GM12891 (cell line): Measurements from ENCODE around the gene DCDC2C.
A peak's percentile ranks its signal among the peaks of the same experiment; 100 is the strongest.

Source experiments
- DNase-seq: peaks from one replicate; pipeline ENCODE4 v3.0.0; 2011; ENCODE audit warnings: low spot score; ENCODE audit not compliant: insufficient read length
- FAIRE-seq: peaks from 2 replicates; lab custom pipeline; 2011; peaks lifted over from hg19 to GRCh38; lab: Jason Lieb, UNC
- PAX5 ChIP-seq: IDR thresholded peaks from 2 replicates; pipeline ENCODE4 v1.6.1; 2011; ENCODE audit warnings: low read length, moderate library complexity, mild to moderate bottlenecking; ENCODE audit not compliant: insufficient read depth, severe bottlenecking
- POLR2A ChIP-seq: IDR thresholded peaks from 2 replicates; pipeline ENCODE4 v1.6.1; 2011; ENCODE audit warnings: low read depth, low read length, control low read depth
- POLR2AphosphoS5 ChIP-seq: IDR thresholded peaks from 2 replicates; pipeline ENCODE4 v1.6.1; 2011; ENCODE audit warnings: low read depth, low read length, control low read depth
- POU2F2 ChIP-seq: IDR thresholded peaks from 2 replicates; pipeline ENCODE4 v1.6.1; 2011; ENCODE audit warnings: low read depth, mild to moderate bottlenecking, control low read depth, low read length, moderate library complexity
- SPI1 ChIP-seq: IDR thresholded peaks from 2 replicates; pipeline ENCODE4 v1.6.1; 2011; ENCODE audit warnings: low read depth, low read length, control low read depth
- TAF1 ChIP-seq: IDR thresholded peaks from 2 replicates; pipeline ENCODE4 v1.6.1; 2011; ENCODE audit warnings: low read depth, low read length, control low read depth

DCDC2C gene

DNA sequence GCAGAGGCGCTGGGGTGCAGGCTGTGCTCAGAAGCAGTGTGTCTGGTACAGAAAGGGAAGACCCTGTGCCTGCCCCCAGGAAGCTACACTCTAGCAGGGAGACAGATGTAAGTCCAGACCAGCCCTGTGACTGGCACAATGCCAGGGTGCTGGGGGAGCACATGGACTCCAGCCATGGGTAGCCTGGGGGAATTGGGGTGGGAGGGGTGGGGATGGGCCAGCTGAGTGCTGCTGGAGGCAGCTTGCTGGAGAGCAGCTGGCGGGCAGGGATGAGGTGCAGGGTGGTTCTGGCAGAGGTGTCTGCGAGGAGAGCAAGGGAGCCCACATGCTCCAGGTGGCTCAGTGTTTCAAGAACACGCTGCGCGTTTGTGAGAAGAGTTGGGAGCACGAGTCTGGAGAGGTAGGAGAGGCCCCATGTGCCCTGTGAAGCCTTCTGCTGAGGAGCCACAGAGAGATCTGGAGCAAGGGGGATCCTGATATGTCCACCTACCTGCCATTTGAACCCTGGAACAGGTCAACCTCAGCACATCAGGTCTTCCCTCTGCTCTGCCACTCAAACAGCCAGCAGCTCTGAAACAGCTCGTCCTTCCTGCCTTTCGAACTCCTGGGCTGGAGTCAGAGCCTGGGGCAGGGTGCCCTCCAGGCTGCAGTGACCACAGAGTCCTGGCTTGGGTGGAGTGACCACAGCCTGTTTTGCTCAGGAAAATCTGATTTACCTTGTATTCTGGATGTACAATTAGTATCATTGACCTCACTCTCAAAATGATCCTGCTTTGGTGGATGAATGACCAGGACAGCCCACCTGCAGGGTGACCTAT lies 30.3 kb upstream of the DCDC2C start:
- FAIRE-seq (no peak), DNase-seq (no peak)
- TF ChIP-seq POLR2A, result no peak
- TF ChIP-seq SPI1, result no peak

DNA sequence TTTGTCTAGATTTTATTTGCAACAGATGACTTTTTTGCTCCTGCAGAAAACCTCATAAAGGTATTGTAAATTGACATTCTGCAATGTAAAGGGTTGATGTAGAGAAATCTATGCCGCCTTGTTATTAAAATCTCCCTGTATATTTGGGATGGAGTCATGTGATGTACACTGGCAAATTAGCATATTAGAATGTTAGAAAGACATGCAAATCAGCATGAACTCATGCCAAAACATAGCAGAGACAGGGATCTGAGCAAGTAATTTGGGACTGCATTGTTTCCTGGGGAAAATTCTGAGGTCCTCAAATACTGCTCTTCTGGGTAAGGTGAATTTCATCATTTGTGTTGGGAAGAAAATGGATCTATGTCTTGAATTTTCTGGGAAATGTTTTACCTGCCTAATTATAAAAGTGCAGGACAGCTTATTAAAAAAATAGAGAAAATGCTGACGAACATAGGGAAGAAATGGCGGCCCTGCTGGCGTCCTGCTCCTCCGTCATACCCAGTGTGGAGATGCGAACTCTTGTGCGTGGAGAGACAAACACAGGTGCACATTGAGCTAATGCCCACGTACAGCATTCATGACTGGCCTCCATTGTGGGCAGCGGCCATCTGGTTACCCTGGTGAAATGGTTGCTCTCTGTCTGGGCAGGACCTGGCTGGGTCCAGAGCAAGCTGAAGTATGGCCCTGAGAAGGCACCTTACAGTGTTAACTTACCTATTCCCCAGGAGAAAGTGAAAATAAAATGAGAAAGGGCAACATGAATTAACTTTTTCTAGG lies 29.1 kb upstream of the DCDC2C start:
- no peak for FAIRE-seq
- no peak for DNase-seq
- TF ChIP-seq SPI1, result no peak
- TF ChIP-seq POLR2AphosphoS5, result no peak
- TF ChIP-seq POLR2A, result no peak
- TF ChIP-seq POU2F2, result no peak
- TF ChIP-seq TAF1, result no peak
- TF ChIP-seq PAX5, result no peak

DNA sequence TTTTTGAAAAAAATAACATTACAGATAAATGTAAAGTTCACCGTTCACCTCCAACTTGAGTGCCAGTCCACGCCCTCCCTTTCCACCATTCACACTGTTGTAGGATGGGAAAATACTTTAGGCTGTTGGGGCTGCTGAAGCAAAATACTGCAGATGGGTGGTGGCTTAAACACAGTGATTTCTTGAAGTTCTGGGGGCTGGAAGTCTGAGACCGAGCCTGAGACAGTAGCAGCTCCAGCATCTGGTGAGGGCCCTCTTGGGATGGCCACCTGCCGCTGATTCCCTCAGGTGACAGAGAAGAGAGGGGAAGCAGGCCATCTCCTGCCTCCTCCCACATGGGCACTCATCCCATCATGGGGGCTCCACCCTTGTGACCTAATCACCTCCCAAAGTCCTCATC lies 27.7 kb upstream of the DCDC2C start:
- TF ChIP-seq POLR2A (no peak), SPI1 (no peak)
- FAIRE-seq, result no peak
- no peak for DNase-seq

DNA sequence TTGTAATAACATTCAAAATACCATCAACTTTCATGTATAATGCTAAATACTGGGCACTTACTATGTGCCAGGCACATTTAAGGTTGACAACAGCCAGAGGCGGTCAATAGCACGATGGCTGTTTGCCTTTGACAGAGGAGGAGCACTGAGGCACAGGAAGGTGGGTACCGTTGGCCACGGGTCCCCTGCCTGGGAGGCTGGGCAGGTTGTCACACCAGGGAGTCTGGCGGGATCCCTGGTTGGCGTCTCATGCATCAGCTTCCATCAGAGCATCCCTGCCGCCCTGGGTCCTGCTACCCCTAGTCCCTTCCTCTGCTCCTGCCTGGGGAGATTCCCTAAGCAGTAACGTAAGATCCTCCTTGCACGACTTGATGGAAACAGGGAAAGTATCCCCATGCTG lies 25.9 kb upstream of the DCDC2C start:
- no peak for TF ChIP-seq SPI1
- no peak for TF ChIP-seq TAF1
- TF ChIP-seq POU2F2, result no peak
- TF ChIP-seq PAX5, result no peak
- TF ChIP-seq POLR2A, result no peak
- TF ChIP-seq POLR2AphosphoS5, result no peak
- DNase-seq (no peak), FAIRE-seq (no peak)

DNA sequence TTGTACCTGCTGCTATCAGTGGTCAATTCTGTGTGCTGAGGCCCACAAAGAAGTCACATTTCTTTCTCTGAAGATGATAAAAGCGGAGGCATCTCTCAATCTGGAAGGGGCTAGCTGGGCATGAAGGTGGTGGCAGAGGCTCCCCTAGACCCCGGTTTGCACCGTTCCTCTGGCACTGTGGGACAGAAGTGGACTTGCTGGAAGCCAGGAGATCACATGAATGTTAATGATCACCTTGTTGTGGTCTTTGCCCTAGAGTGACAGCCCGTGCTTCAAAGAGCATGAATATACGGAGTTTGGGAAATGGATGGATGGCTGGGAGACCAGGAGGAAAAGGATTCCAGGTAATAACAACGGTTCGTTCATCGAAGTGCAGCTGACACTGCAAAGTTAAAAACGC lies 25.2 kb upstream of the DCDC2C start:
- FAIRE-seq (no peak), DNase-seq (no peak)
- no peak for TF ChIP-seq POU2F2
- no peak for TF ChIP-seq SPI1
- no peak for TF ChIP-seq POLR2A
- no peak for TF ChIP-seq TAF1
- TF ChIP-seq PAX5, result no peak
- TF ChIP-seq POLR2AphosphoS5, result no peak

DNA sequence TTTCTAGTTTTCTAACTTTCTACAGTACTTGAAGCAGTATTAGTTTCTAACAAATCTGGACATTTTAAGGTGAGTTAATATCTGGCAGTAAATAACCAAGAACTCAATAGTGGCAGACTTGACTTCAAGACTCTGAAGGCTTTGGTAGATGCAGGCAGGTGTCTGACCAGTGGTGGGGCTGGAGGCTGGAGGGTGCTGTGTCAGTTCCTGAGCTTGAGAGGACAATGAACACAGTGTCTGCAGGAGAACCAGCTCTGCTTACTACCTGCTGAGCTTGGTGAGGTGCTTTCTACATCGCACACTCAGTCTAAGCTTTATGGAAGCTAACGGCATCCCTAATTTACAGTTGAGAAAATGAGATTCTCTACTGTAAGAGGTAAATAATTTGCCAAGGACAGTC lies 24.2 kb upstream of the DCDC2C start:
- DNase-seq, result no peak
- no peak for FAIRE-seq
- TF ChIP-seq SPI1 (no peak), POLR2A (no peak), POU2F2 (no peak), POLR2AphosphoS5 (no peak), PAX5 (no peak), TAF1 (no peak)

DNA sequence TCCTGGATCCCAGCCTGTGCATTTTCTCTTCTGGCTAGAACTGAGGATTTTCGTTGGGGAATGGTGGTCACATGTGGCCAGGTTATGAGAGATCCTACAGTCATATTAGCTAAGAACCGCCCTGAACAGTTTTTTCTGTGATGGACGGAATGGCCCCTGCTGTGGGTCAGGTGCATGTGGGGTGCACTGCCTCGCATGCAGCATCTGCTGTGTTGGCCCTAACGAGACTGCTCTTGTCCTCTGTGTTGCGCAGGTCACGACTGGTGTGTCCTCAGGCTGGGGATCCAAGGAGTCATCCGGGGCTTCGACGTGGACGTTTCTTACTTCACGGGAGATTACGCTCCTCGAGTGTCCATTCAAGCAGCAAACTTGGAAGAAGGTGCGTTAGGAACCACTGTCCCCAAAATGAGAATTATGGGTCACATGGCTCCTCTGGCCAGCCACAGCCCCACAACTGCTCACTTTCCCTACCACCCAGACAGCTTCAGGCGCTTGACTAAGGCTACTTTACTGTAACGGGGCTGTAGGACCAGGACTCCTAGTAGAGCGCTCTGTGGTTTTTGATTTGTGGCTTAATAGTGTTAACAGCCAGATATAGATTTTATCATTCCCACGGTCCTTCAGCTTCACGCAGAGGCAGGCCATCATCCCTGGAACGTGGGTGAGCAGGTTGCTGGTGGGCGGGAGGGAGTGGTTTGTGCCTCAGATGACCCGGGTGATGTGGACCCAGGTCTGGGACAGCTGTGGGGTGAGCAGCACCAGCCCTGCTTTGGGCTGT lies 23.6 kb upstream of the DCDC2C start:
- no peak for TF ChIP-seq TAF1
- TF ChIP-seq PAX5, result no peak
- TF ChIP-seq POLR2AphosphoS5, result no peak
- TF ChIP-seq POLR2A, result no peak
- TF ChIP-seq SPI1, result no peak
- no peak for TF ChIP-seq POU2F2
- DNase-seq (no peak), FAIRE-seq (no peak)

DNA sequence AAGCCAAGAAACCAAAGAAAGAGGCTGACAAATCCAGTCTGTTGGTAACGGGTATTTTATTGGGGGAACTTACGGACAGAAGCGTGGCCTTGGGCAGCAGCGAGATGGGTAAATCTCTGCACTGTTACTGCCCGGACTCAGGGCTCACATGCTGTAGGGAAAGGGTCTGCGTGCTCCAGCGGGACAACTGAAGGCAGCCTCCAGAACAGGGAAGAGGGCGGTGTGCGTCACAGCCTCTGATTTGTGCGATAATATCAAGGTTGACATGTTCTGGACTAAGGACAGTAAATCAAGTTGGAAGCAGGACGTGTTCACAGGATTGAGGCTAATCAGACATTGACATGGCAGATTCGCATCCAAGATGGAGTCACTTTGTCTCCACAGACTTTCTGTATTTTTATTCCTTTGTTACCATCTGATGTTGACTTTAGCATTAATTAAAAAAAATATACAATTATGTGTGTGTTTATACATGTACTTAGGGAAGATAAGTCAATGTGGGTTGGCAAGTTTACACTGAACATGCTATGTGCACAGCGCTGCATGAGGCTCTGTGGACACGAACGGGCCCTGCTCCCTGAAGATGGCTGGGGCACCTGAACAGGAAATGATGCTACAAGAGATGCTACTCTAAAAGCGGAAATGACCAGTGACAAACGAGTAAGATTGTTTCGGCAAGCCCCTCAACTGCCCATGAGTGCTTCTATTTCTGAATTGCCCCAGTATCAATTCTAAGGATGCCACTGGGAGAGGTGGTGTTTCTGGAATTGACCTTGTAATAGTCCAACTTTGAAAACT lies 22.6 kb upstream of the DCDC2C start:
- no peak for DNase-seq

DNA sequence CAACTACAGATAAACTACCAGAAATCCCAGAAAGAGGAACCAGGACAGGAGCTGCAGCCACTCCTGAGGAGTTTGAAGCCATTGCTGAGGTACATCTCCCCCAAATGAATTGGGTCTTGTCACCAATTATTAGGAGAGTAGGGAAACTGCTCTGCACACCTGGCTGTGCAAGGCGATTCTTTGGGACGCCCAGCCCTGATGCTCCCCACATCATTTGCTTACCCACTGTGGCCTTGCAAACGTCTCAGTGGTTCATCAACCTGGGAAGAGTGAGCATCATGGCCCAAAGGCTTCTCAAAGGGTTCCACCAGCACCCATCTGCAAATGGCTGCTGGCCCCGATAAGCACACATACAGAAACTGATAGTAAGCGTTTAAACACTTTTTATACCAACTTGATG lies 21.8 kb upstream of the DCDC2C start:
- no peak for DNase-seq
- no peak for TF ChIP-seq POU2F2
- TF ChIP-seq POLR2AphosphoS5, result no peak
- TF ChIP-seq PAX5, result no peak
- TF ChIP-seq SPI1, result no peak
- no peak for TF ChIP-seq TAF1
- TF ChIP-seq POLR2A, result no peak
- no peak for FAIRE-seq

More for the DNA sequence above, 22.6 kb upstream of the DCDC2C start:
- TF ChIP-seq POLR2AphosphoS5 (no peak), PAX5 (no peak), POLR2A (no peak), POU2F2 (no peak), TAF1 (no peak), SPI1 (no peak)
- FAIRE-seq, result peak; percentile 9

DNA sequence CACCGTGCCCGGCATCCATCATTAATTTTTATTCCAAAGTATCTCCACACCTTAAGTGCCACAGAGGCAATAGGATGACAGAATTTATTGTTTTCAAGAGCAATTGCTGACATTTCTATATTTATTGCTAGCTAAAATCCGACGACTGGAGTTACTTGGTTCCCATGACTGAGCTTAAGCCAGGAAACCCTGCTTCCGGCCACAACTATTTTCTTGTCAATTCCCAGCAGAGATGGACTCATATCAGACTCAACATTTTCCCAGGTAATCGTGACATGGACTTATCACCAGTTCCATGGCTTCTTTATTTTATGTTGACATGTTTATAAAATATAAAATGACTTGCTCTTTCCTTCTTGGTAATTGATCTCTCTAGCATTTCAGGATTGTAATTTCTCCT lies 20.6 kb upstream of the DCDC2C start:
- FAIRE-seq, result no peak
- TF ChIP-seq SPI1 (no peak), POLR2AphosphoS5 (no peak), TAF1 (no peak), POLR2A (no peak), PAX5 (no peak), POU2F2 (no peak)

More for the DNA sequence above, 20.6 kb upstream of the DCDC2C start:
- DNase-seq, result no peak
